PC-9 (cell line): Measurements from ENCODE around the gene TANC1.

Source experiments
- CTCF ChIP-seq: fragments of 200-600 bp; sonication (generic); conservative IDR thresholded peaks from 2 replicates; pipeline ENCODE4 v1.6.1; 2017; ENCODE audit warnings: mixed run types, antibody characterized with exemption, mild to moderate bottlenecking, moderate library complexity
- EZH2 ChIP-seq: fragments of 200-600 bp; sonication (generic); IDR thresholded peaks from 2 replicates; pipeline ENCODE4 v1.8.0; 2017; ENCODE audit warnings: antibody characterized with exemption, low read depth

GRCh38 chr2:158962074-158962473, 6.4 kb upstream of the TANC1 start:
- no peak for TF ChIP-seq CTCF
- no peak for TF ChIP-seq EZH2
